ENCODE data around the gene FSTL4.

GRCh38 chr5:133295520-133295919 lies 316.8 kb downstream of the FSTL4 start:
- TF ChIP-seq CTCF (optimal IDR thresholded peaks at IDR 0.05 in 1 of 3, IDR thresholded peaks at IDR 0.05 in 1 of 3, conservative IDR thresholded peaks at IDR 0.05 in 1 of 3; ENCODE audit: extremely low read depth in 1 of 3, insufficient read depth in 2 of 3, low read length in 3 of 3) (no peak), EZH2 (IDR thresholded peaks at IDR 0.05; ENCODE audit: low read length) (no peak)

Data from keratinocyte (primary cell).